ENCODE data around the gene GTF2F1. TPM values are rescaled to one million over a fixed set of nuclear protein-coding genes. Genes with fewer than 3 reads are reported as not detected.
"Not testable (repeated sequence)": the region's sequence is repeated elsewhere in the genome, so short reads cannot be mapped to it uniquely, and the experiment has no call there.

Gene GTF2F1
- total RNA-seq, 1 experiment from 2014 or later = 40.9 TPM

- DNase-seq (ENCODE audit: low spot score) = no peak
Observed at GRCh38 chr19:6358003-6358402, 35.0 kb downstream of the GTF2F1 start.

GRCh38 chr19:6357174-6357573, 35.8 kb downstream of the GTF2F1 start:
- no peak for DNase-seq (ENCODE audit: low spot score)

- DNase-seq (ENCODE audit: low spot score) = not testable (repeated sequence)
Observed at GRCh38 chr19:6355321-6356040, 37.5 kb downstream of the GTF2F1 start.

GRCh38 chr19:6354098-6354674, 38.8 kb downstream of the GTF2F1 start:
- no peak for DNase-seq (ENCODE audit: low spot score)

GRCh38 chr19:6352381-6353165, 40.4 kb downstream of the GTF2F1 start:
- DNase-seq (ENCODE audit: low spot score) = no peak

- DNase-seq (ENCODE audit: low spot score) = no peak
Observed at GRCh38 chr19:6350688-6351087, 42.3 kb downstream of the GTF2F1 start.

- DNase-seq (ENCODE audit: low spot score) = not testable (repeated sequence)
Observed at GRCh38 chr19:6349271-6349670, 43.7 kb downstream of the GTF2F1 start.

GRCh38 chr19:6343462-6343861, 49.5 kb downstream of the GTF2F1 start:
- no peak for DNase-seq (ENCODE audit: low spot score)

- DNase-seq (ENCODE audit: low spot score) = no peak
Observed at GRCh38 chr19:6340493-6341201, 52.3 kb downstream of the GTF2F1 start.

GRCh38 chr19:6334490-6335285, 58.3 kb downstream of the GTF2F1 start:
- DNase-seq (ENCODE audit: low spot score) = no peak

- DNase-seq (ENCODE audit: low spot score) = no peak
Observed at GRCh38 chr19:6333439-6333838, 59.5 kb downstream of the GTF2F1 start, which contains the start of gene ACER1. Gene ACER1 (minus strand): TSS chr19:6333612. CDS start chr19:6333551, 61 bp downstream.

Small RNA genes within 50 kb of the gene (small RNA-seq; reads per million reads assigned to genes)
- gene MIR6790 (not detected), gene MIR6885 (not detected)

Other genes starting within 250 kb of the GTF2F1 start
- gene MLLT1, start 113.2 kb downstream of the GTF2F1 start, total RNA-seq (2014; rRNA removed; shearing (Covaris generic)) = 22.5 and 27.4 TPM in 2 replicates
- not detected in 2 replicates for gene ACER1, start 59.6 kb downstream of the GTF2F1 start, total RNA-seq (2014; rRNA removed; shearing (Covaris generic))
- gene CLPP, start 31.6 kb downstream of the GTF2F1 start, total RNA-seq (2014; rRNA removed; shearing (Covaris generic)) = 114 and 124 TPM in 2 replicates
- gene ALKBH7, start 20.4 kb downstream of the GTF2F1 start, total RNA-seq (2014; rRNA removed; shearing (Covaris generic)) = 52.4 and 61.2 TPM in 2 replicates
- 0.28 and 0.47 TPM in 2 replicates for gene PSPN, start 17.2 kb downstream of the GTF2F1 start, total RNA-seq (2014; rRNA removed; shearing (Covaris generic))
- gene KHSRP, start 31.6 kb upstream of the GTF2F1 start, total RNA-seq (2014; rRNA removed; shearing (Covaris generic)) = 143 and 160 TPM in 2 replicates
- 0.08 and 0.13 TPM in 2 replicates for gene SLC25A41, start 40.6 kb upstream of the GTF2F1 start, total RNA-seq (2014; rRNA removed; shearing (Covaris generic))
- gene SLC25A23, start 66.6 kb upstream of the GTF2F1 start, total RNA-seq (2014; rRNA removed; shearing (Covaris generic)) = 49.8 and 82.5 TPM in 2 replicates
- gene CRB3, start 71.1 kb upstream of the GTF2F1 start, total RNA-seq (2014; rRNA removed; shearing (Covaris generic)) = 91.6 and 101 TPM in 2 replicates
- gene DENND1C, start 88.6 kb upstream of the GTF2F1 start, total RNA-seq (2014; rRNA removed; shearing (Covaris generic)) = not detected in 2 replicates
- not detected in 2 replicates for gene TUBB4A, start 109.1 kb upstream of the GTF2F1 start, total RNA-seq (2014; rRNA removed; shearing (Covaris generic))
- 3.0 and 3.1 TPM in 2 replicates for gene TNFSF9, start 137.9 kb upstream of the GTF2F1 start, total RNA-seq (2014; rRNA removed; shearing (Covaris generic))
- gene CD70, start 198.0 kb upstream of the GTF2F1 start, total RNA-seq (2014; rRNA removed; shearing (Covaris generic)) = not detected in 2 replicates